Measurements from ENCODE around the gene RNF4.
"Not testable (repeated sequence)": the region's sequence is repeated elsewhere in the genome, so short reads cannot be mapped to it uniquely, and the experiment has no call there.

Gene RNF4

GRCh38 chr4:2459589-2460349 lies 9.1 kb upstream of the RNF4 start:
- DNase-seq: no peak

- DNase-seq: no peak
Measured at GRCh38 chr4:2461246-2461960, 7.5 kb upstream of the RNF4 start.

GRCh38 chr4:2462218-2462991 lies 6.5 kb upstream of the RNF4 start:
- DNase-seq: peak; percentile 66

GRCh38 chr4:2462992-2463762 lies 5.7 kb upstream of the RNF4 start:
- DNase-seq: no peak

- DNase-seq: no peak
Measured at GRCh38 chr4:2465032-2465431, 3.9 kb upstream of the RNF4 start.

DNA sequence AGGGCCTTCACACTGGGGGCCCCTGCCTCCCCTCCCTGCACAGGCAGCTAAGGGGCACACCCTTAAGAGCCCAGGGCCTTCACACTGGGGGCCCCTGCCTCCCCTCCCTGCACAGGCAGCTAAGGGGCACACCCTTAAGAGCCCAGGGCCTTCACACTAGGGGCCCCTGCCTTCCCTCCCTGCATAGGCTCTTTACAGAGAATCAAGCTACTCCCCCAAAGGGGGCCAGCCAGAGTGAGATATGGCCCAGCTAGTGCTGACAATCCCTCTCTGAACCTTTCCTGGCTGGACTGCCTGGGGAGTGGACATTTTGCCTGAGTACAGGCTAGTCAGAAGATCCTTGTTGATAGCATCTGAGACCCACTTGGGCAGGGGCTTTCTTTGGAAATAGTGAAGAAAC lies 3.4 kb upstream of the RNF4 start:
- not testable (repeated sequence) for DNase-seq

DNA sequence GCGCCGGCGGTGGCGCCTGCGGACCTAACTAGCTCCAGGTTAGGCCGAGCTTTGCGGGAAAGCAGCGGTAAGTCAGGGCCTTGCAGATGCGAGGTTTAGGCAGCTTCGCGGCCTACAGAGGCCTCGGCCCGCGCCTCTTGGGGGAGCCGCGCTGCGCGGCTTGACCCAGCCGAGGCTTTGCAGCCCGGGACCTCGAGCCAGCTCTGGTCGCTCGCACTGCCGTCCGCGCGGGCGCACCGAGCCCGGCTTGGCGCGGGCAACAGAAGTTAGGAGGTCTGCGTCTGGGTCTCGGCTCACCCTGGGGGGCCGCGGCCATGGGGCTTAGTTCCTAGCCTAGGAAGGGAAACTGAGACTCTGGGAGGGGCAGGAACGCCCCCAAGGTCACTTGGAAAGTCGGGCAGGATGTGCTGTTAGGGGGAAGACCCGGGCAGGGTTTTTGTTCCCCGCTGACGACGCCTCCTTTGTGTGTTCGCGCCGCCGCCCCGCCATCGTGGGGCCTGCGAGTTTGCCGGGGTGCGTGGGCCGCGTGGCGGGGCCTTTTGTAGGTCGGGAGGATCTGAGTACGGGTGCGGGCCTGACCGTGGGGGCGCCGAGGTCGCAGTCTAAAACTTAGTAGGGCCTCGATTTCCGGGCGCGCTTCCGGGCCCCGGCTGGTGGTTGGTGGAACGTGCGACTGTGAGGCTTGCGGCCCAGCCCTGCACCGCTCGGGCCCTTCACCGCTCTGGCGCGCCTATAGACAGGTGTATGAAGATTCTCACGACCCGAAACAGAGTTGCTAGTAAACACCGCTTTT lies 482 bp downstream of the RNF4 start:
- DNase-seq: peak; percentile 67

- DNase-seq: no peak
Measured at GRCh38 chr4:2470791-2471190, 1.9 kb downstream of the RNF4 start.

- no peak for DNase-seq
Measured at GRCh38 chr4:2472187-2472586, 3.3 kb downstream of the RNF4 start.

DNA sequence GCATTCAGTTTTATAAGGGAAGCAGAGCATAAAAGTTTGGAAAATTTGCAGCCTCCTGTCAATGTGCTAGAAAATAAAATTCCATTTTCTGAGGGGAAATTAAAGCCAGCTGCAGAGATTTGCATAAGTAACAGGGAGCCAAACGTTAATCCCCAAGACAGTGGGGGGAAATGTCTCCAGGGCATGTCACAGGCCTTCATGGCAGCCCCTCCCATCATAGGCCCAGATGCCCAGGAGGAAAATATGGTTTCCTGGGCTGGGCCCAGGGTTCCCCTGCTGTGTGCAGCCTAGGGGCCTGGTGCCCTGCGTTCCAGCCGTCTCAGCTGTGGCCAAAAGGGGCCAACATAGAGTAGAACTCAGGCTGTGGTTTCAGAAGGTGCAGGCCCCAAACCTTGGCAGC lies 9.3 kb downstream of the RNF4 start:
- DNase-seq: no peak

DNA sequence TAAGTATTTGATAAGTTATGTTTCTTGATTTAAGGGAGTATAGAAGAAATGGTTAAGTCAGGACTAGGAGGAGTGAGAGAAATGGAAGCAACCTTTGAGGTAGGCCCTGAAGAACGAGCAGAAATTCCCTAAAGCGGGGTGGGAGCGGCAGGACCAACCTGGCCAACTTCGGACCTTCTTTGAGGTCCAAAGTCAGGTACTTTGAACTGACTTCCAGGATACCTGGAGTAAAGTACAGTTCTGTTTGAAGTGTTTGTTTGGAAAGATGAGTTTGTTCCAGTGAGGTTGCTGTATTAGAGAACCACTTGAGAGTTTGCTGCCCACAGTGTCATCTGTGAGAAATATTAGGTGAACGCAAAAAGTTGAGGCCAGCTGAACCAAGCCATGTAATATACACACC lies 11.7 kb downstream of the RNF4 start:
- no peak for DNase-seq

GRCh38 chr4:2482192-2482591 lies 13.3 kb downstream of the RNF4 start:
- DNase-seq: no peak

DNA sequence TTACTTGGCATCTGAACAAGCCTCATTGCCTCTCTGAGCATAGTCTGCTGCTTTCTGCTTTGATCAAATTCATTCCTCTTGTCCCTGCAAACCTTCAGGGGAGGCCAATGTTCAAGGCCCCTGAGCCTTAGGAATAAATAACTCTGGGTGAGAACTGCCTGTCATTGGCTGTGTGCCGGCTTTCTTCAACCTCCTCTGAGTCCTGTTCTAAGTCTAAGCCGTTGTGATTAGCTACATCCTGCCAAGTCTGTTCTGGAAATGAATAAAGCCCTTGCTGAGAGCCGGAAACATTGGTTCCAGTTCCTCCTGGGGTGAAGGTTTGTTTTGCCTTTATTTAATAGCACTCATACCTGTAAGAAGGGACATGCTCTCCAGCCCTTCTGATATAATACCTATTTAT lies 13.8 kb downstream of the RNF4 start:
- DNase-seq: no peak

GRCh38 chr4:2483237-2483636 lies 14.3 kb downstream of the RNF4 start:
- no peak for DNase-seq

DNA sequence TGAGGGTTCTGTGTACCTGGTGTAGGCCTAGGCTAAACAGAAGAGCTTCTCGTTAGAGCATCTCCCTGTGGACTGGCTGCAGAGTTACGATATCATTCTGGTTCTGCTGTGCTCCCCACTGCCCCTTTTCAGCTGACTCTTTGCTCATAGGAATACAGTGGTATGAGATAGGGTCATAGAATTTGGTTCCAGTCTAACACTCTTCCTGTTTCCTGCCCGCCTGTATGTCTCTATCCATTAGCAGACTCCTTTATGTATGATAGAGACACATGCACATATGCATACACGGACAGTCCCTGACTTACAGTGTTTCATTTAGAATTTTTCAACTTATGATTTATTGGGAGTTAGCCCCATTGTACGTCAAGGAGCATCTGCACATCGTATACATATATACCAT lies 15.3 kb downstream of the RNF4 start:
- DNase-seq: no peak

DNA sequence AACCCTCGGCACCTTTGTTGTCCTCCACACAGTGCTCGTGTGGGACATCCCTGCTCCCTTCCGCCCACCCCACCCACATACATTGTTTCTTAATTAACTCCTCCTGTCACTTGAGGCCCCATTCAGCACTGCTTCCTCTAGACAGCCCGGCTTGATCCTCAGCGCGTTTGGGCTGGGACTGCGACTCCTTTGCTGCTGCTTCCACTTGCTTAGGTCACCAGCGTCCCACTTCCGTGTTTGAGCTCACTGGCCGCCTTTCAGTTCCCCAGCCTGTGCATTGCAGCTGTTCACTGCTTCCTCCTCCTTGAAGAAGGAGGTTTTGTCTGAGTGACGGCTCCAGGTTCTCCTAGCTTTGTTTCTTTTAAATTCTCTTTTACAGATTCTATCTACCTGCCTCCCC lies 16.1 kb downstream of the RNF4 start:
- peak; percentile 80 for DNase-seq

DNA sequence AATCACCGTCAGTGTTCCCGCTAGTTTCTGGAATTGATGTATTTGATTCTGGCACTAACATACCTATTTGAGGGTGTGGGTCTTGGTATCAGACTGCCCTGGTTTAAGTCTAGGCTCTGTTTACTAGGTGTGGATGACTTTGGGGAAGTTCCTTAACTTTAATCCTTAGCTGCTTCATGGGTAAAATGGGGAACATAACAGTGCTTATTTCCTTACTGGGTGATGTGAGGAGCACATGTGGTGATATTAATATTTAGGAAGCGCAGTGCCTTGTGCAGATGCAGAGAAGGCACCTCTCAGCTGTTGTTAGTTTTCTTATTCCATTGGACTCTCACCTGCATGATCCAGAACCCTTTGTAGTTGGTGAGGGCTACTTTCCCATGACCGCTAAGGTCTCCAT lies 17.1 kb downstream of the RNF4 start:
- DNase-seq: no peak

DNA sequence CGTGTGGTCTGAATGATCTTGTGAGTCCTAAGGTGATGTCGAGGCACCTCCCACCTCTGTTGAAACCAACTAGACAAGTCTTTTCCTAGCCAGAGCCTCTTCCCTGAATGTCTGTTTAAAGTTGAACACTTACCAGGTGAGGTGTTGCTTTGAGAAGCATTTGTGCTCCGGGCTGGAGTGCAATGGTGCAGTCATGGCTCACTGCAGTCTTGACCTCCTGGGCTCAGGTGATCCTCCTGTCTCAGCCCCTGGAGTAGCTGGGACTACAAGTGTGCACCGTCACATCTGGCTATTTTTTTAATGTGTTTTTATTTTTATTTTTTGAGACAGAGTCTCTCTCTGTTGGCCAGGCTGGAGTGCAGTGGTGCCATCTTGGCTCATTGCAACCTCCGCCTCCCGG lies 18.1 kb downstream of the RNF4 start:
- no peak for DNase-seq

- no peak for DNase-seq
Measured at GRCh38 chr4:2487632-2488031, 18.7 kb downstream of the RNF4 start.

DNA sequence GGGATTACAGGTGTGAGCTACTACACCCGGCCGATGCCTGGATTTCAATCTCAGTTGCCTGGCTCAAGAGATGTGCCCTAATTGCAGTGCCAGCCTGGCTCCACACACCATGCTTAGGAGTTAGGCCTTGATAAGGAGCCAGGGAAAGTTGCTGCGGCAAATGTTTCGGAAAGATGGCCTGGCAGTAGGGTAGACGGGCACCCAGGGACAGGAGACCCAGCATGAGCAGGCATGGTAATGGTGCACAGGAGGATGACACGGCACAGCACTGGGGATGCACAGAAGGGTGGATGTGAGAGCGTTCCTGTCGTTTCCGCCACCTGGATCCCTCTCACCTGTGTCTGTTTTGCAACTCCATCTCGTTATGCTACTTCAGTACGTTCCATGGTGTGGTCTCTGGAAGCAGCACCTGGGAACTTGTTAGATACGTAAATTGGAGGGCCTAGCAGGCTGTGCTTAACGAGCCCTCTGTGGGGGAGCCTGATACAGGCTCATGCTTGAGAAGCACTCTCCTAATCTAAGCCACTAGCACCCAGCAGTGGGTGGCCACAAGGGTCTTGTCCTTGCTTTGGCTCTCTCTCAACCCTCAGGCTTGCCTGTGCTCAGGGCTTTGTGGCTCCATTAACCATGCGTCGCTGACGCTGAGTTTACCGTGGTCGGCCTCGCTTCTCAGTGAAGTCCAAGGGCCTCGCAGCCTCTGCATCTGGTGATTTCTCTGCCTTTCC lies 20.3 kb downstream of the RNF4 start:
- no peak for DNase-seq

- DNase-seq: no peak
Measured at GRCh38 chr4:2489841-2490552, 21.1 kb downstream of the RNF4 start.
